HepG2 (cell line): ENCODE results near the gene RRP8. TPM values are rescaled to one million over a fixed set of nuclear protein-coding genes. Genes with fewer than 3 reads are reported as not detected.

Experiments
- ATAC-seq: fragments of 200-7000 bp; cut with Tn5 transposase; 3 replicates; pipeline ENCODE4 v1.9.1; 2020; ENCODE audit warnings: mild to moderate bottlenecking, moderate library complexity
- BruUV-seq: library from RNA; stranded (reverse); fragments of 400-500 nt; replicated peaks from 2 replicates; lab custom pipeline; 2021; lab: Mats Ljungman, UMichigan
- CTCF ChIA-PET: fragments of 300-600 bp; formaldehyde crosslinking; extraction: SDS; loops from one replicate; lab custom pipeline; 2021; ENCODE audit warnings: low total read pairs, inconsistent platforms, low intra/inter-chr PET ratio; lab: Yijun Ruan, JAX
- POLR2A ChIA-PET: fragments of 350-600 bp; sonication (Branson Sonifier 250); formaldehyde crosslinking; loops from one replicate; lab custom pipeline; 2020; ENCODE audit warnings: antibody characterized with exemption, inconsistent platforms; lab: Yijun Ruan, JAX
- DNase-seq: peaks from one replicate; pipeline ENCODE4 v3.0.0-alpha.2; 2015; ENCODE audit warnings: low spot score
- FAIRE-seq: peaks from 3 replicates; lab custom pipeline; 2011; peaks lifted over from hg19 to GRCh38; lab: Jason Lieb, UNC
- H2AFZ ChIP-seq: one replicate; pipeline ENCODE4 v1.6.1; 2011; ENCODE audit warnings: low read length, inconsistent platforms
- H3K27ac ChIP-seq: fragments of 300-600 bp; 3 replicates; pipeline ENCODE4 v1.8.0; 2011; ENCODE audit warnings: mixed run types, mild to moderate bottlenecking, mixed read lengths, low read length, inconsistent platforms; ENCODE audit not compliant: insufficient read depth; ENCODE audit errors: extremely low read length
- H3K27me3 ChIP-seq, 2 experiments: fragments of 200-600 bp in 1 of 2; 2 replicates in 1 of 2; 3 replicates in 1 of 2; pipeline versions ENCODE4 v1.6.0 to v1.8.0; 2011; ENCODE audit warnings: low read length in 2 of 2, mild to moderate bottlenecking in 2 of 2, moderate library complexity in 2 of 2, inconsistent platforms in 1 of 2; ENCODE audit not compliant: insufficient read depth in 2 of 2, control insufficient read depth in 1 of 2
- H3K36me3 ChIP-seq, 2 experiments: fragments of 200-600 bp in 1 of 2; replicated peaks in 1 of 2; 2 replicates in 1 of 2; 3 replicates in 1 of 2; pipeline versions ENCODE4 v1.5.1 to v1.8.0; 2011; ENCODE audit warnings: low read length in 2 of 2, inconsistent platforms in 1 of 2; ENCODE audit not compliant: insufficient read depth in 2 of 2, control insufficient read depth in 1 of 2
- H3K4me1 ChIP-seq: 2 replicates; pipeline ENCODE4 v1.5.1; 2012; ENCODE audit warnings: low read length, inconsistent platforms; ENCODE audit not compliant: insufficient read depth
- H3K4me2 ChIP-seq: 2 replicates; pipeline ENCODE4 v1.6.0; 2011; ENCODE audit warnings: low read depth, low read length, inconsistent platforms
- H3K4me3 ChIP-seq, 3 experiments: fragments of 200-600 bp in 1 of 3; sonication (generic), shearing (Covaris generic) in 1 of 3; replicated peaks in 1 of 3; 2 replicates each; pipeline ENCODE4 v1.5.1; 2011 to 2016; ENCODE audit warnings: low read length in 3 of 3, inconsistent platforms in 2 of 3, low read depth in 2 of 3, mild to moderate bottlenecking in 2 of 3, control low read depth in 1 of 3, mixed read lengths in 1 of 3; ENCODE audit not compliant: insufficient read depth in 1 of 3
- H3K79me2 ChIP-seq: one replicate; pipeline ENCODE4 v1.6.1; 2011; ENCODE audit warnings: low read length, inconsistent platforms; ENCODE audit not compliant: insufficient read depth
- H3K9ac ChIP-seq: 2 replicates; pipeline ENCODE4 v1.6.0; 2011; ENCODE audit warnings: mild to moderate bottlenecking, low read depth, low read length, inconsistent platforms; ENCODE audit not compliant: insufficient read depth
- H3K9me3 ChIP-seq: 2 replicates; pipeline ENCODE4 v1.5.1; 2012; ENCODE audit warnings: mild to moderate bottlenecking, low read length
- H4K20me1 ChIP-seq: 2 replicates; pipeline ENCODE4 v1.6.0; 2011; ENCODE audit warnings: inconsistent platforms, mild to moderate bottlenecking, low read length, moderate library complexity; ENCODE audit not compliant: insufficient read depth
- ARID4A ChIP-seq: sonication (generic); formaldehyde crosslinking; IDR thresholded peaks from 2 replicates; pipeline ENCODE4 v1.5.0; 2020; ENCODE audit warnings: mild to moderate bottlenecking, missing genetic modification reagents, borderline replicate concordance
- BCL3 ChIP-seq: sonication (generic); formaldehyde crosslinking; IDR thresholded peaks from 2 replicates; pipeline ENCODE4 v1.5.1; 2020; ENCODE audit warnings: mild to moderate bottlenecking, missing genetic modification reagents, moderate library complexity
- DBP ChIP-seq: sonication (generic); formaldehyde crosslinking; IDR thresholded peaks from 2 replicates; pipeline ENCODE4 v1.4.0; 2020; ENCODE audit warnings: missing genetic modification reagents; ENCODE audit errors: not compliant biosample characterization
- GLI4 ChIP-seq: sonication (generic); formaldehyde crosslinking; IDR thresholded peaks from 2 replicates; pipeline ENCODE4 v1.5.1; 2020; ENCODE audit warnings: missing genetic modification reagents, mild to moderate bottlenecking, moderate library complexity, borderline replicate concordance
- GMEB1 ChIP-seq: sonication (generic); formaldehyde crosslinking; IDR thresholded peaks from 2 replicates; pipeline ENCODE4 v1.5.1; 2020; ENCODE audit warnings: missing genetic modification reagents, mild to moderate bottlenecking, borderline replicate concordance
- IRF2 ChIP-seq: IDR thresholded peaks from 2 replicates; pipeline ENCODE4 v1.6.1; 2018; ENCODE audit warnings: missing genetic modification reagents, missing compliant biosample characterization
- NFE2L2 ChIP-seq: fragments of 150-350 bp; IDR thresholded peaks from 2 replicates; pipeline ENCODE4 v1.6.1; 2014; ENCODE audit warnings: low read length
- NR2C2 ChIP-seq: sonication (generic); formaldehyde crosslinking; IDR thresholded peaks from 2 replicates; pipeline ENCODE4 v1.4.0; 2020; ENCODE audit warnings: missing genetic modification reagents, mild to moderate bottlenecking, moderate library complexity, borderline replicate concordance
- REXO4 ChIP-seq: sonication (generic); formaldehyde crosslinking; IDR thresholded peaks from 2 replicates; pipeline ENCODE4 v1.8.0; 2022; ENCODE audit warnings: missing genetic modification reagents, mild to moderate bottlenecking, borderline replicate concordance
- ZBTB34 ChIP-seq: sonication (generic); formaldehyde crosslinking; IDR thresholded peaks from 2 replicates; pipeline ENCODE4 v1.8.0; 2022; ENCODE audit warnings: mild to moderate bottlenecking, missing genetic modification reagents
- ZNF296 ChIP-seq: sonication (generic); formaldehyde crosslinking; conservative IDR thresholded peaks from 2 replicates; pipeline ENCODE4 v1.5.0; 2020; ENCODE audit warnings: mild to moderate bottlenecking, missing genetic modification reagents
- ZNF768 ChIP-seq: sonication (generic); formaldehyde crosslinking; IDR thresholded peaks from 2 replicates; pipeline ENCODE4 v1.4.0; 2020; ENCODE audit warnings: missing genetic modification reagents
- WGBS: methylation state at CpG from one replicate; pipeline ENCODE4 v1.1.6; 2017; ENCODE audit warnings: low lambda C conversion rate; 5-methylcytosine and 5-hydroxymethylcytosine counted together
- in situ Hi-C: cut with HindIII; loops from 2 replicates; pipeline ENCODE4 v1.10.0; 2017; ENCODE audit warnings: low pct_unique_long_range_greater_than_20kb; ENCODE audit not compliant: extremely low pct_ligation_motif_present
- intact Hi-C: fragments of 100-400 bp; cut with micrococcal nuclease; formaldehyde crosslinking; loops from one replicate; pipeline ENCODE4 v1.10.0; 2022; ENCODE audit not compliant: unreplicated experiment
- polyA plus RNA-seq, 8 experiments: library from polyadenylated mRNA; depleted of rRNA in 3 of 8; stranded (reverse) in 7 of 8; unstranded in 1 of 8; fragments of >200 nt; fragmentation: Illumina TruSeq in 4 of 8; extraction: Trizol in 4 of 8; gene quantifications; 2 replicates each; pipeline versions ENCODE4 v1.2.1 to v1.2.3, GENCODE V29; 2011 to 2016; ENCODE audit warnings: low read depth in 4 of 8, missing spikeins in 1 of 8, mixed read lengths in 1 of 8; ENCODE audit not compliant: insufficient read depth in 1 of 8
- total RNA-seq, 5 experiments: library from RNA; depleted of rRNA; stranded (reverse); fragments of >200 nt; fragmentation: Illumina TruSeq; extraction: Trizol; gene quantifications; 2 replicates each; pipeline ENCODE4 v1.2.3, GENCODE V29; 2016; ENCODE audit warnings: low read depth in 1 of 5

The RRP8 gene
- total and polyA plus RNA-seq, 2 of the 13 experiments (the other 11 are each of a cell fraction or from before 2014, with no cell fraction given), result 7.2 to 21.6 TPM

GRCh38 chr11:6556139-6556949, 47.1 kb downstream of the RRP8 start:
- H2AFZ ChIP-seq, result no peak overlapping the region
- H3K4me1 ChIP-seq, result no peaks in the 10 kb centered on the region
- H3K9me3 ChIP-seq, result no peaks in the 10 kb centered on the region
- DNase-seq (no peak), FAIRE-seq (no peak)
- TF ChIP-seq NFE2L2 (no peak), ZNF296 (CRISPR knock-in tag) (no peak), GLI4 (CRISPR knock-in tag) (no peak), GMEB1 (CRISPR knock-in tag) (no peak), ZNF768 (no peak), REXO4 (CRISPR knock-in tag) (no peak), IRF2 (CRISPR knock-in tag) (no peak), DBP (CRISPR knock-in tag) (no peak), ARID4A (CRISPR knock-in tag) (no peak), NR2C2 (CRISPR knock-in tag) (no peak), BCL3 (CRISPR knock-in tag) (no peak), ZBTB34 (CRISPR knock-in tag) (no peak)
- TF ChIP-seq, all 625 proteins: peak for 0
- ChIA-PET CTCF (no interaction called here), POLR2A (no interaction called here)
- Histone ChIP-seq H3K9ac (no peak overlapping the region), H3K79me2 (no peaks in the 10 kb centered on the region), H3K4me3 (no peak overlapping the region), H3K36me3 (no peaks in the 10 kb centered on the region), H3K27me3 (no peaks in the 10 kb centered on the region), H3K27ac (no peak overlapping the region), H3K4me2 (no peak overlapping the region), H4K20me1 (no peaks in the 10 kb centered on the region)
- in situ Hi-C loops (no loop called here), intact Hi-C loops (no loop called here)
- ATAC-seq, result no peak; the same call in 2 of the 3 replicates
- 88% methylated on average over 9 of the region's 11 CpGs for WGBS
- no TSS peak for BruUV-seq
